GM19099 (cell line): ENCODE results near the gene USP2.

Experiments used
- POLR2A ChIP-seq: IDR thresholded peaks from 3 replicates; pipeline ENCODE4 v1.6.1; 2011; ENCODE audit warnings: low read depth; ENCODE audit not compliant: insufficient read length; ENCODE audit errors: extremely low read depth

Gene USP2

GRCh38 chr11:119346605-119347004 lies 34.9 kb downstream of the USP2 start, which contains the start of gene MFRP:
MFRP (minus strand) TSS chr11:119346705; CDS start chr11:119346513, 192 bp downstream.
- no peak for TF ChIP-seq POLR2A

GRCh38 chr11:119345685-119346084 lies 35.8 kb downstream of the USP2 start:
- TF ChIP-seq POLR2A = no peak

DNA sequence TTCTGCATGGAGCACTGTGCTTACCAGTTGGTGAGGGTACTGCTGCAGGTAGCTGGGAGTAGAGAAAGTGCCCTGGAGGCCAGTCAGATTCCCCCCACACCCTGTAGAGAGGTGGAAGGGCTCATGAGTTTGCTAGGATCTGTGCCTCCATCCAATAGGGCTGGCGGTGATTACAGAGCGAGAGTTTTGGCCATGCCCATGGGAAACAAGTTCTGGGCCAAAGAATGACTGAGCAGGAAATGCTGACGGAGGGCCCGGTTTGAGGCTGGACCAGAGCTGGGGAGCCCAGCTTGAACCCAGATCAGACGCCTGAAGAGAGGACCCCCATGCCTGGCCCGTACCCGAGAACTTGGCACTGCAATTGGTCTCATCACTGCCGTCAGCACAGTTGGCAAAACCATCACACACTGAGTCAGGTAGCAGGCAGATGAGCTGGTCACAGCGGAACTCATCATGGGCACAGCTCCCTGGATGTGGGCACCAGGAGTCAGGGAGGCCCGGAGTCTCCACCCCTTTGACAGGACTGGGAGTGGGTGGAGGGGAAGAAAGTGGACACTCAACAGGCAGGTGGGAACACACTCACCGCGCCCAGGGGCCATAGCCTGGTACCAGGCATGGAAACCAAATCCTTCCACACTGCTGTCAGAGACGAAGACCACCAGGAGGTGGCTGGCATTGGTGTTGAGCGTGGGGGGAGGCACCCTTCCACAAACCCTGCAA lies 37.0 kb downstream of the USP2 start:
- TF ChIP-seq POLR2A = no peak

DNA sequence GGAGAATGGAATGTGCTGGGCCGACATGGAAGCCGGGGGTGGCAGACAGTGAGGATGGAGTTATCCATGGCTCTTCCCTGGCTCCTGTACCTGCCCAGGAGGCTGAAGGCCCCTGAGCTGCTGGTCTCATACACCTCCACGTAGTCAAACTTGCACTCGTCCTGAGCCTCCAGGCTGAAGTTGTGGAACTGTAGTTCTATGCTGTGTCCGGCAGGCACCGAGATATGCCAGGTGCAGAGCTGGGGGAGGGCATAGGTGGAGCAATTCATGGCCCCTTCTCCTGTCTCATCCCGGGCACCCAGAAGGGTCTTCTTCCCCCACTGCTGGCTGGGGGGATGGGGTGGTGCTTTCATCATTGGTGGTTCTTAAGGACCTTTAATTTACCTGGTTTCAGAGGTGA lies 37.8 kb downstream of the USP2 start:
- TF ChIP-seq POLR2A = no peak

DNA sequence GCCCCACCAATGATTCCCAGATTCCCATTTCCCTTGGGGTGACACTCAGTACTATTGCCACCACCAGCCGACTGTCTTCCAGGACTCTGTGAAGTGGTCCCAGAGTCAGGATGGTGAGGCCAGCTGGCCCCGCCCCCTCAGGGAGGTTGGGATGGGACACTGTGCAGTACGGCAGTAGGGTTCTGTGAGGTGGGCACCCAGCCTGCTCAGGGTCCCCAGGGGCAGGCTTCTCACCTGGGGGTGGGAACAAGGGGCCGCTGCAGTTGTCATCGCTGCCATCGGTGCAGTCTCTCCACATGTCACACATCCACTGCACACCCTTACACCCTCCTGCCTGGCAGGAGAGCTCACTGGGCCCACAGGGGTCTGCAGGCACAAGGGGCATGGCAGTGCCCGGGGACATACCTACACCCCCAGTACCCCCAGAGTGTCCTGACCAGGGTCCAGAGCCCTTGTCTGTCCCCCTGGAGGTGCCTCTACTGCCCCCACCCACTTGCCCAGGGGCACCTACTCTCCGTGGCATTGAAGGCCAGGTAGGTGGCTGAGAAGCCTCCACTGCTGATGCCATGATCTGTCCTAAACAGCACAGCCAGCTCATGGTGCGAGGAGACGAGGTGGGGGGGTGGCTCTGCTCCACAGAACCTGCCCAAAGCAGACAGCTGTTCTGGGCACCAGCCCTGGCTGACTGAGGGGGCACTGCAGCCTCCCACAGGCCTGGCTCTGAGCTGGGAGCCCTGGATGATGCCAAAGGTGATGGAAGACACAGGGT lies 38.9 kb downstream of the USP2 start:
- TF ChIP-seq POLR2A = no peak

DNA sequence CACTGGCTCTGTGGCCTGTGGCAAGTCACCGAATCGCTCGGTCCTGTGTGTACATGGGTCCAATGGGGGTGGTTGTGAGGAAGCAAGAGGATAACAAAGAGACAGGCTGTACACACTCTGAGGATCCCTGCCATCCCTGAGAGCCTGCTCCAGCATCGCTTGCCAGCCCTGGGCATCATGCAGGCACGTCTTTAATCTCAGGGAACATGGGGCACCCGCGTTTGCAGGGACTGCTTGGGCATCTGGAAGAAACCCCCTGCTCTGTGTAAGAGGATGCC lies 39.5 kb downstream of the USP2 start:
- no peak for TF ChIP-seq POLR2A

DNA sequence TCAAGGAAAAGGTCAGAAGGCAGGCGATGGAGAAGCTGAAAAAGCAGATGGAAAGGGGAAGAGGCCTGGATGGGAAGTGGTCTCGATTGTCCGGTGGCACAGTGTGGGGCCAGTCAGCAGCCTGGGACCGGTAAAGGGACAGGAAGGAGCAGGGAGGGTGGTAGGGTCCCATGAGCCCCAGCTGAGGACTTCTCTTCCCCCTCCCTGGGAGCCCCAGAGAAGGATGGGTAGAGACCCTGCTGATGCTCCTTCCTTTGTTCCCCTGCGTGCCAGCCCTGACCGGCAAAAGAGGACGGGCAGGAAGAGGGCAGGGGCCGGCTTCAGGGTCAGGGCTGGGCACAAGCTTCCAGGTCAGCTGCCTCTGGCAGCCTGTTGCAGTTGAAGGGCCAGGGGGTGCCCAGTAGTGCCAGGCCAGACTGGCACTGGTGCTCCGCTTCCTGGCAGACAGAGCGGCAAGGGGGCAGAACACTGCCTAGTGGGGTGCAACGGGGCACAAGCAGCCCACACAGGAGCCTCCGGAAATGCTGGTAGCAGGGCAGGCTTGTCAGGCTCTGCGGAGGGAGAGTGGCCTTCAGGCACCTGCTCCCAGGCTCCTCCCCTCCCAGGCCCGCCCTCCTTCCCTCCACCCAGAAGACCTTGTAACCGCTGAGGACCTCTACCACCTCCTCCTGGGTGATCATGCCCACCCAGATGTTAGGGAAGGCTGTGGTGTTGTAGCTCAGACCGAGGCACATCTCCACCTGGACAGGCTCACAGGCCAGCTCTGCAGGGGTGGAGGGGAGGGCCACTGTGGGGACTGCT lies 40.1 kb downstream of the USP2 start:
- no peak for TF ChIP-seq POLR2A

DNA sequence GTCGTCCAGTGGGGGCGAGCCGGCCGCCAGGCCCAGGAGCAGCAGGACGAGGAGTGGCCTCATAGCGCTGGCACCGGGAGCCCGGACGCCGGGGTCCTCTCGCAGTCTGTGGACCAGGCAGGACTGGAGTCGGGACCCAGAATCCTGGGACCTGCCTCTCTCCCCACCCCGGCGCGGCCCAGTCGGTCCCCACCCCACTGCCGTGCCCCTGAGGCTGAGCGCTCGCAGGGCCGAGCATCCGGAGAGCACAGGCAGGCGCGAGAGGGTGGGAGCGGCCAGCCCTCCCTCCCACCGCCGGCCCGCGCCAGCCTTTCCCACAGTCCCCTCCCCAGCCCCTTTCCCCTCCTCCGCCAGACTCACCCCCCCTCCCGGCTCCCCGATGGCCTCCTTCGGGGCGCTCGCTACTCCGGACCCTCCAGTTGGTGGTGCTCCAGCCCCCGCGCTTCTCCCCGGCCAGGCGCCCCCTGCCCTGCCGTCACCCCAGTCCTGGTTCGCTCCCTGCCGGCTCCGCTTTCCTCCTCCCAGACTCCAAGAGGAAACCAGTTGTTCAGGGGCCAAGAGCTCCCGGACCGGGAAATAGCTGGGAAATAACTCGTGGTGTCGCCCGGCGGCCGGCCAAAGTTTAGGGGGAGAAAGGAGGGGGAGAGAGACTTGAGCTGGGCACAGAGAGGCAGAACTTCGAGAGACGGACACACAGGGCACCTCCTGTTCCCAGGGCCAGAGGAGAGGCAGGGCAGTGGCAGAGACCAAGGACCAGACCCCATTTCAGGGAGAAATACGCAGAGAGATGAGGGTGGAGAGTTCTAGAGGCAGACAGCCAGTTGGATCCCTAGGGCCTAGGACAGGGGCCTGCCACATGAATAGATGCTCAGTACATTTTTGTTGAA lies 40.9 kb downstream of the USP2 start, which contains the start of gene C1QTNF5:
Gene C1QTNF5, minus strand, starts transcription at position 549 of the 887 bp plus-strand sequence. Its CDS starts 486 bp downstream, at position 63.
- TF ChIP-seq POLR2A = no peak

DNA sequence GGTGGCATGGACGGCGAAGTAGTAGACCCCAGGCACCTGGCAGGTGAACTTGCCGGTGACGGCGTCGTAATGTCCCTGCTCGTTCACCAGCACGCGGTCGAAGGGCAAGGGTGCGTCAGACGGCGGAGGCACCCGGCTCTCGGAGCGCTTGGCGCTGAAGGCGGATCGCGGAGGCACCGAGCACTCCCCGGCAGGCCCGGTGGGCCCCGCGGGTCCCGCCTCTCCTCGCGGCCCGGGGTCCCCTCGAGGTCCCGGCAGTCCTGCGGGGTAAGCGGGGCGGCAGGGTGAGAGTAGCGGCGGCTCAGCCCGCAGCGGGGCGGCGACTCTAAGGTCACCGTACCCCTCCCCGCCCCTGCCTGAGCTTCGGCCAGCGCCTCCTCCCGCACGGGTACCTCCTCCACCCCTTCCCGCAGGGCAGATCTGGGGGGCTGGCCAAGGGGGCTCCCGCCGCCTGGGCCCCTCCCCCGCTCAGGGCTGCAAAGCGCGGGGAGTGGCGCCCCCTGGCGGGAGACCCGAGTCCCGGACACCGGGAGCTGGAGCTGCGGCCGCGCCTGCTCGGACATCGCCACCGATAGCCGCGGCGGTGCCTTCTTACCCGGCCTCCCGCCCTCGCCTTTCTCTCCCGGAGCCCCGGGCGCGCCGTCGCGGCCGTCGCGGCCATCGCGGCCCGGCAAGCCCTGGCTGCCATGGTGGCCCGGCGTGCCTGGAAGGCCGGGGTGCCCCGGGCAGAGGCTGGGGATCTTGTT lies 41.7 kb downstream of the USP2 start:
- TF ChIP-seq POLR2A = no peak

DNA sequence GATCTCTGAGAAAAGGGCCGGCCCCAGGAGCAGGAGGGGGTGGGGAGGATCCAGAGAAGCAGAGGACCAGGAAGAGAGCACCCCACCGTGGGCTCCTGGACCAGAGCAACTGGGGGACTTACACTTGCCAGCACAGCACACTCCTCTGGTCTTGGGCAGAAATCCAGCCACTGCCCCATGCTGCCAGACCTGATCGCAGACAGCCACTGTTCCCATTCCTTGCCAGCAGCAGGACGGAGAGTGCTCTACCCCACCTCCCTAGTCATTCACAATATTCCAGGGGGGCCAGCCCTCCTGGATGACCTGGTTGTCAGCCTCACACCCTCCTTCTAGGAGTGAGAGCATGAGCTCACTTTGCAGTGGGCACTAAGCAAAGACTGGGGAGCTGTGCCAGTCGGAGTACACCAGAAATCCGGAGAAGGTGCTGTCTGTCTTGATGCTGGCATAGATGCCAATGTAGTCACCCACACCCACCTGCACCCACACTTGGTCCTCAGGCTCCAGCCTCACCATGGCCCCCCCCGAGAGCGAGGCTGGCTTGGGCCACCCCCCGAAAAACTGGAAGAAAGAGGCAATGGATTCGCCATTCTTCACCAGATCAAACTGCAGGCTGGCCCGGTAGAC lies 42.4 kb downstream of the USP2 start:
- no peak for TF ChIP-seq POLR2A

DNA sequence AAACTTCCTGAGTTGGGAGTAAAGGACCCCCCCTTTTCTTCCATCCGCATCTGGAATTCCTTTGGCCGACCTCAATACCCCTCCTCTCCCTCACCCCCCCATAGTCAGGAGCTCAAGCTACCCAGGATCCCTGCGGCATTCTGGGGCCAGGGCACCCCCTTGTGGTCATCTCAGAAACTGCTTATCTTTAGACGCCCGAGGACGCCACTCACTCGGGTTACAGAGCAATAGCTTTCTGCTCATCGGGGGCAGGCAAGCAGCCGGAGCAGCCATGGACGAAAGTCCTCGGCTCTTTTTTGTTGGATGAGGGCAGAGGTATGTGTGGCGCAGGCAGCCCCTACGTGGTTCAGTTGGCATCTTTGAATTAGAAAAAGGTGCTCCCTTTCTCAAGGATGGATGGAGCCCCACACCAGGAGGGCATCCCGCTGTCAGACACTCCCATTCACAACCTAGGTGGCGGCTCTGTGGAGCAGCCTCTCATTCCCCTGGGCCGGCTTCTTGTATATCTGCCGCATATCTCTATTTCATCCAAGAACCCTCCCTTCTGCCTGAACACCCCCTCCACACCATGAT lies 43.1 kb downstream of the USP2 start:
- TF ChIP-seq POLR2A = no peak

GRCh38 chr11:119337581-119338317 lies 43.7 kb downstream of the USP2 start:
- no peak for TF ChIP-seq POLR2A
